Ishikawa (cell line): ENCODE data around the gene MGMT.

ENCODE experiments used
- CEBPB ChIP-seq: IDR thresholded peaks from 2 replicates; pipeline ENCODE4 v1.6.1; 2012
- CREB1 ChIP-seq: IDR thresholded peaks from 2 replicates; pipeline ENCODE4 v1.6.1; 2012; ENCODE audit warnings: low read depth
- EGR1 ChIP-seq: IDR thresholded peaks from 2 replicates; pipeline ENCODE4 v1.6.1; 2012
- EP300 ChIP-seq: IDR thresholded peaks from 2 replicates; pipeline ENCODE4 v1.6.1; 2012; ENCODE audit warnings: borderline replicate concordance
- FOXM1 ChIP-seq: IDR thresholded peaks from 2 replicates; pipeline ENCODE4 v1.6.1; 2012; ENCODE audit warnings: low read depth, borderline replicate concordance
- NFIC ChIP-seq: IDR thresholded peaks from 2 replicates; pipeline ENCODE4 v1.6.1; 2012
- RAD21 ChIP-seq: IDR thresholded peaks from 2 replicates; pipeline ENCODE4 v1.6.1; 2012; ENCODE audit warnings: low read depth
- TAF1 ChIP-seq: IDR thresholded peaks from 2 replicates; pipeline ENCODE4 v1.6.1; 2012; ENCODE audit warnings: low read depth, mild to moderate bottlenecking
- TCF12 ChIP-seq: IDR thresholded peaks from 2 replicates; pipeline ENCODE4 v1.6.1; 2012; ENCODE audit warnings: low read depth
- TEAD4 ChIP-seq: IDR thresholded peaks from 2 replicates; pipeline ENCODE4 v1.6.1; 2012
- YY1 ChIP-seq: IDR thresholded peaks from 2 replicates; pipeline ENCODE4 v1.6.1; 2012; ENCODE audit warnings: low read depth
- ZBTB7A ChIP-seq: IDR thresholded peaks from 2 replicates; pipeline ENCODE4 v1.6.1; 2012; ENCODE audit warnings: low read depth
- TF ChIP-seq, protein P1 (sequence below): IDR thresholded peaks from 2 replicates; pipeline ENCODE4 v1.6.1; 2012; ENCODE audit warnings: low read depth, mild to moderate bottlenecking
- TF ChIP-seq, protein P2 (sequence below): IDR thresholded peaks from 2 replicates; pipeline ENCODE4 v1.6.1; 2012
- TF ChIP-seq, protein P3 (sequence below): IDR thresholded peaks from 2 replicates; pipeline ENCODE4 v1.6.1; 2012

The MGMT gene

DNA sequence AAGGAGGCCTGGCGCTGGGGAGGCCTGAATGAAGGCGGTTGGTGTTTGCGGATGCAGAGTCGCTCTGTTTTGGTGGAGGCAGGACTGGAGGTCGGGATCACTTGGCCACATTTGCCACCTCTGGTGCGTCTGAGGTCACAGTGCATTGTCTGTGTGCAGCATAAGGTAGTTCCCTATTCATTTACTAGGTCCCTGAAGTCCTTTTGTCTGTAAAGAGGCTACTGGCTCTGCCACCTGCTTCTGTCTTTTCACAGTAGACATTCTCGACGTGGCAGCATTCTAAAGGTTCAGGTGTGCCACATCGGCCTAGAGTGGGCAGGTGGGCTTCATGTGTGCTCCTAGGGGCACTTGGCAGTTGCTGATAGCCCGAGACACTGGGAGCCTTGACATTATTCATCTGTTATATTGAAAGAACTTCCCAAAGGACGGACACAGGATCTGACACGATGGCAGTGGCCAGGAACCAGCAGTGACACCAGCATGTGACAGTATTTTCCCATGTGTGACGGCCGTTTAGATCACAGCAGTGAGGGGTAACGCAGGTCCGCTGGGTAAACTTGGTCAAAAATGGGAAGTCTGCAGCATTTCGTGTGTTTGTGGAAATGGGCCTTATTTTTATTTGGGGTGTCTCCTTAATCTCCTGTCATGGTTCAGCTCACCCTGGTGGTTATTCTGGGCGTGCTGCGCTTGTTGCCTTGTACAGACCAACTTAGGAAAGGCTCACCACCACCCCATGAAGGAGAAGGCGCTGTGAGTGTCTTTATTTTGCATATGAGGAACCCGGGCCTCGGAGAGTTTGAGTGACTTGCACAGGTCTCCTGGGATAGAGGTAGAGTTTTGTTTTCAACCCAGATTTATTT is 5.9 kb downstream of the MGMT start:
- TF ChIP-seq TCF12 (no peak), TEAD4 (no peak), ZBTB7A (no peak), RAD21 (no peak), FOXM1 (no peak), NFIC (no peak), EP300 (no peak), CREB1 (no peak), YY1 (no peak), EGR1 (no peak), CEBPB (no peak), TAF1 (no peak)
- TF ChIP-seq, protein P1, sequence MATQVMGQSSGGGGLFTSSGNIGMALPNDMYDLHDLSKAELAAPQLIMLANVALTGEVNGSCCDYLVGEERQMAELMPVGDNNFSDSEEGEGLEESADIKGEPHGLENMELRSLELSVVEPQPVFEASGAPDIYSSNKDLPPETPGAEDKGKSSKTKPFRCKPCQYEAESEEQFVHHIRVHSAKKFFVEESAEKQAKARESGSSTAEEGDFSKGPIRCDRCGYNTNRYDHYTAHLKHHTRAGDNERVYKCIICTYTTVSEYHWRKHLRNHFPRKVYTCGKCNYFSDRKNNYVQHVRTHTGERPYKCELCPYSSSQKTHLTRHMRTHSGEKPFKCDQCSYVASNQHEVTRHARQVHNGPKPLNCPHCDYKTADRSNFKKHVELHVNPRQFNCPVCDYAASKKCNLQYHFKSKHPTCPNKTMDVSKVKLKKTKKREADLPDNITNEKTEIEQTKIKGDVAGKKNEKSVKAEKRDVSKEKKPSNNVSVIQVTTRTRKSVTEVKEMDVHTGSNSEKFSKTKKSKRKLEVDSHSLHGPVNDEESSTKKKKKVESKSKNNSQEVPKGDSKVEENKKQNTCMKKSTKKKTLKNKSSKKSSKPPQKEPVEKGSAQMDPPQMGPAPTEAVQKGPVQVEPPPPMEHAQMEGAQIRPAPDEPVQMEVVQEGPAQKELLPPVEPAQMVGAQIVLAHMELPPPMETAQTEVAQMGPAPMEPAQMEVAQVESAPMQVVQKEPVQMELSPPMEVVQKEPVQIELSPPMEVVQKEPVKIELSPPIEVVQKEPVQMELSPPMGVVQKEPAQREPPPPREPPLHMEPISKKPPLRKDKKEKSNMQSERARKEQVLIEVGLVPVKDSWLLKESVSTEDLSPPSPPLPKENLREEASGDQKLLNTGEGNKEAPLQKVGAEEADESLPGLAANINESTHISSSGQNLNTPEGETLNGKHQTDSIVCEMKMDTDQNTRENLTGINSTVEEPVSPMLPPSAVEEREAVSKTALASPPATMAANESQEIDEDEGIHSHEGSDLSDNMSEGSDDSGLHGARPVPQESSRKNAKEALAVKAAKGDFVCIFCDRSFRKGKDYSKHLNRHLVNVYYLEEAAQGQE = no peak
- TF ChIP-seq, protein P2, sequence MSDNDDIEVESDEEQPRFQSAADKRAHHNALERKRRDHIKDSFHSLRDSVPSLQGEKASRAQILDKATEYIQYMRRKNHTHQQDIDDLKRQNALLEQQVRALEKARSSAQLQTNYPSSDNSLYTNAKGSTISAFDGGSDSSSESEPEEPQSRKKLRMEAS = no peak
- TF ChIP-seq, protein P3, sequence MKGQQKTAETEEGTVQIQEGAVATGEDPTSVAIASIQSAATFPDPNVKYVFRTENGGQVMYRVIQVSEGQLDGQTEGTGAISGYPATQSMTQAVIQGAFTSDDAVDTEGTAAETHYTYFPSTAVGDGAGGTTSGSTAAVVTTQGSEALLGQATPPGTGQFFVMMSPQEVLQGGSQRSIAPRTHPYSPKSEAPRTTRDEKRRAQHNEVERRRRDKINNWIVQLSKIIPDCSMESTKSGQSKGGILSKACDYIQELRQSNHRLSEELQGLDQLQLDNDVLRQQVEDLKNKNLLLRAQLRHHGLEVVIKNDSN = no peak

DNA sequence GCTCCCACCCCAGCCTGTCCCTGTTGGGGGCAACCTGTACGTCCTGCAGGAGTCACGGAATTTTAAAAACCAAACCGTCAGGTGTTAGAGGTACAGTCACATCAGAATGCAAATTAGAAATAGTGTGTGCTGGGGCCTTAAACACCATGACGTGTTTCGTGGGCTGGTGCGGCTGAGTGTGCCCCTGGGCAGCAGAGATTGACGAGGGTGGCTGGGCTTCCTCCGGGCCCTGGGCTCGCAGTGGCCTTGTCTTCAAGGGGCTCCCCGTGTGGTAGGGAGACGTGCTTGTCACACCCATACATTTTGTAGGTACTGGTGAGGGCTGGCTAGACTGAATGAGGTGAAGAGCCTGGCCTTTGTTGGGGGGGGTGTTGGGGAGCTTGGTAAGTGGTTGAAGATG is 7.6 kb downstream of the MGMT start:
- no peak for TF ChIP-seq NFIC
- no peak for TF ChIP-seq TAF1
- no peak for TF ChIP-seq YY1

DNA sequence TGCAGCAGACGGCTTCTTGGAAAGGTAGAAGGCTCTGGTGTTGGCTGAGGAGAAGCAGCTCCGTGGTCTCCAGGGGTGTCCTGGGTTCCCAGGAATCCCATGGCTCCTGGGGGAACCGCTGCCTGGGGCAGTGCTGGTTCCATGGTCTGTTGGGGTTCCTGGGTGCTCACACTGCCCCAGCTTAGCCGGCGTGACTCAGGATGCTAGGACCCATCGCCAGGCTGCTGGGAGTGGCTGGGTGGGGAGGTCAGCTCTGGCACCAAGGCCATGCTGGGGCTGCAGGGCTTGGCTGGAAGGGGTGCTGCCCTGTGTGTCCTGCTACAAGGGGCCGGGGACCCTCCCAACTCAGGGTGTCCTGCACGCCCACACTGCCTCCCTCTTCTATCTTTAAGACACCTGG is 9.4 kb downstream of the MGMT start:
- TF ChIP-seq, protein P1 = no peak
- TF ChIP-seq TAF1 (no peak), TEAD4 (no peak), ZBTB7A (no peak), RAD21 (no peak), NFIC (no peak), EGR1 (no peak), TCF12 (no peak), EP300 (no peak), CREB1 (no peak), YY1 (no peak), CEBPB (no peak), FOXM1 (no peak)
- TF ChIP-seq, protein P2 = no peak
- TF ChIP-seq, protein P3 = no peak

DNA sequence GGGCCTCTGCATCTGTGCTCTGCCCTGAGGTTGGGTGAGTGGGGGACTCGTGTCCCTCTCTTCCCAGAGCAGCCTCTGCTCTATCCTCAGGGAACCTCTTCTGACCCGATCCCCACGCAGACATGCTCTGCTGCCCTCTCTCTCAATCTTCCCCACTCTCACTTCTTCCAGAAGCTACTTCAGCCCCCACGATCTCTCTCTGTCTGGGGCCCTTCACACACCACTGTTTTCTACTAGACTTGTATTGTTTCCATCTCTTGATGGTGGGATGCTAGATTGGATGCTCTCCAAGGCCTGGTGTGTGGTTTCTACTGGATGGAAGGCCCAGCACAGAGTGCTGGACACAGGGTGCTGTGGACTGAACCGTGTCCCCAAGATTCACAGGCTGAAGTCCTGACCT is 10.0 kb downstream of the MGMT start:
- TF ChIP-seq EGR1 (no peak), YY1 (no peak), ZBTB7A (no peak), CREB1 (no peak), FOXM1 (no peak)
- TF ChIP-seq, protein P1 = no peak
